IMR-90 (cell line): ENCODE measurements around the gene MCTP1. TPM values are rescaled to one million over a fixed set of nuclear protein-coding genes. Genes with fewer than 3 reads are reported as not detected.

Source experiments
- ATAC-seq: fragments of 200-7000 bp; cut with Tn5 transposase; 2 replicates; pipeline ENCODE4 v1.9.1; 2020; ENCODE audit warnings: low read depth, mild to moderate bottlenecking, moderate library complexity
- BruUV-seq: library from RNA; stranded (reverse); fragments of 400-500 nt; replicated peaks from 2 replicates; lab custom pipeline; 2021; lab: Mats Ljungman, UMichigan
- CTCF ChIA-PET: fragments of 300-600 bp; formaldehyde crosslinking; extraction: SDS; loops from one replicate; lab custom pipeline; 2021; ENCODE audit warnings: antibody characterized with exemption; lab: Yijun Ruan, JAX
- POLR2A ChIA-PET: fragments of 300-600 bp; sonication (Branson Sonifier 250); formaldehyde crosslinking; loops from one replicate; lab custom pipeline; 2022; ENCODE audit warnings: antibody characterized with exemption; ENCODE audit not compliant: unreplicated experiment; lab: Charles Lee
- DNase-seq: peaks from one replicate; pipeline ENCODE4 v3.0.0; 2013
- H2AFZ ChIP-seq: replicated peaks from 2 replicates; pipeline ENCODE3; 2013; ENCODE audit warnings: low read length, mild to moderate bottlenecking; ENCODE audit not compliant: poor library complexity
- H2AK5ac ChIP-seq: 2 replicates; pipeline ENCODE4 v1.6.1; 2013; ENCODE audit warnings: low read depth, low read length, inconsistent platforms
- H2AK9ac ChIP-seq: replicated peaks from 2 replicates; pipeline ENCODE3; 2013; ENCODE audit warnings: mild to moderate bottlenecking, low read depth, low read length, moderate library complexity; ENCODE audit not compliant: poor library complexity
- H2BK120ac ChIP-seq: 2 replicates; pipeline ENCODE4 v1.6.1; 2013; ENCODE audit warnings: low read depth, low read length, inconsistent platforms
- H2BK15ac ChIP-seq: 3 replicates; pipeline ENCODE4 v1.6.1; 2013; ENCODE audit warnings: low read depth, low read length, inconsistent platforms
- H2BK20ac ChIP-seq: 2 replicates; pipeline ENCODE4 v1.6.1; 2013; ENCODE audit warnings: low read depth, mild to moderate bottlenecking, inconsistent platforms, low read length, moderate library complexity
- H2BK5ac ChIP-seq: 2 replicates; pipeline ENCODE4 v1.6.1; 2013; ENCODE audit warnings: mild to moderate bottlenecking, low read depth, low read length, inconsistent platforms; ENCODE audit not compliant: poor library complexity, severe bottlenecking
- H3K14ac ChIP-seq: replicated peaks from 2 replicates; pipeline ENCODE4 v1.6.1; 2013; ENCODE audit warnings: low read depth, low read length, inconsistent platforms
- H3K18ac ChIP-seq: 2 replicates; pipeline ENCODE4 v1.6.1; 2013; ENCODE audit warnings: low read depth, low read length, control low read depth
- H3K23ac ChIP-seq: 2 replicates; pipeline ENCODE4 v1.6.1; 2013; ENCODE audit warnings: low read depth, low read length, inconsistent platforms
- H3K27ac ChIP-seq: 2 replicates; pipeline ENCODE4 v1.5.1; 2013; ENCODE audit warnings: mild to moderate bottlenecking, control low read depth, low read length; ENCODE audit not compliant: insufficient read depth
- H3K27me3 ChIP-seq: 2 replicates; pipeline ENCODE4 v1.6.1; 2013; ENCODE audit warnings: low read length; ENCODE audit not compliant: control insufficient read depth, insufficient read depth
- H3K36me3 ChIP-seq: 2 replicates; pipeline ENCODE4 v1.6.1; 2013; ENCODE audit warnings: low read length, mixed read lengths; ENCODE audit not compliant: control insufficient read depth, insufficient read depth
- H3K4ac ChIP-seq: 2 replicates; pipeline ENCODE4 v1.6.1; 2013; ENCODE audit warnings: low read depth, low read length, inconsistent platforms
- H3K4me1 ChIP-seq: 2 replicates; pipeline ENCODE4 v1.6.1; 2013; ENCODE audit warnings: low read length, mixed read lengths; ENCODE audit not compliant: control insufficient read depth, insufficient read depth
- H3K4me2 ChIP-seq: 2 replicates; pipeline ENCODE4 v1.6.1; 2013; ENCODE audit warnings: low read depth, mild to moderate bottlenecking, control low read depth, low read length, moderate library complexity
- H3K4me3 ChIP-seq: 2 replicates; pipeline ENCODE4 v1.5.1; 2013; ENCODE audit warnings: low read depth, mild to moderate bottlenecking, control low read depth, low read length, moderate library complexity; ENCODE audit not compliant: insufficient read depth
- H3K56ac ChIP-seq: 2 replicates; pipeline ENCODE4 v1.6.1; 2013; ENCODE audit warnings: low read length, inconsistent platforms; ENCODE audit not compliant: insufficient read depth; ENCODE audit errors: extremely low read depth
- H3K79me1 ChIP-seq, 2 experiments: 2 replicates each; pipeline ENCODE4 v1.6.1; 2013; ENCODE audit warnings: low read length in 2 of 2, inconsistent platforms in 1 of 2, low read depth in 1 of 2
- H3K9ac ChIP-seq: 2 replicates; pipeline ENCODE4 v1.6.1; 2013; ENCODE audit warnings: low read depth, low read length, control low read depth
- H3K9me1 ChIP-seq: 2 replicates; pipeline ENCODE4 v1.6.1; 2013; ENCODE audit warnings: low read length, inconsistent platforms; ENCODE audit not compliant: insufficient read depth
- H3K9me3 ChIP-seq: 2 replicates; pipeline ENCODE4 v1.6.1; 2013; ENCODE audit warnings: low read length; ENCODE audit not compliant: control insufficient read depth, insufficient read depth
- H4K20me1 ChIP-seq: 2 replicates; pipeline ENCODE4 v1.6.1; 2013; ENCODE audit warnings: low read length, inconsistent platforms; ENCODE audit not compliant: insufficient read depth
- H4K5ac ChIP-seq: 2 replicates; pipeline ENCODE4 v1.6.1; 2013; ENCODE audit warnings: mild to moderate bottlenecking, low read depth, low read length, control low read depth
- H4K8ac ChIP-seq, 2 experiments: 2 replicates each; pipeline ENCODE4 v1.6.1; 2013; ENCODE audit warnings: low read depth in 2 of 2, low read length in 2 of 2, control low read depth in 1 of 2, inconsistent platforms in 1 of 2
- H4K91ac ChIP-seq: 2 replicates; pipeline ENCODE4 v1.6.1; 2013; ENCODE audit warnings: low read depth, low read length, inconsistent platforms; ENCODE audit not compliant: insufficient read depth
- BHLHE40 ChIP-seq: fragments of 150-350 bp; IDR thresholded peaks from 2 replicates; pipeline ENCODE4 v1.6.1; 2016; ENCODE audit warnings: mild to moderate bottlenecking, low read depth, low read length
- CEBPB ChIP-seq: IDR thresholded peaks from 2 replicates; pipeline ENCODE4 v1.6.1; 2012; ENCODE audit warnings: low read depth, low read length, improper control_type of control experiment
- CHD1 ChIP-seq: IDR thresholded peaks from 2 replicates; pipeline ENCODE4 v1.6.1; 2012; ENCODE audit warnings: low read depth, low read length, improper control_type of control experiment
- CTCF ChIP-seq: conservative IDR thresholded peaks from 2 replicates; pipeline ENCODE4 v1.5.1; 2012; ENCODE audit warnings: mild to moderate bottlenecking, low read depth, low read length, improper control_type of control experiment
- ELK1 ChIP-seq: fragments of 150-350 bp; IDR thresholded peaks from 2 replicates; pipeline ENCODE4 v1.6.1; 2016; ENCODE audit warnings: low read depth, mild to moderate bottlenecking, low read length, moderate library complexity, borderline replicate concordance
- FOS ChIP-seq: fragments of 150-350 bp; IDR thresholded peaks from 2 replicates; pipeline ENCODE4 v1.6.1; 2016; ENCODE audit warnings: low read depth, low read length
- MAFK ChIP-seq: IDR thresholded peaks from 2 replicates; pipeline ENCODE4 v1.6.1; 2012; ENCODE audit warnings: low read depth, low read length, improper control_type of control experiment
- MAZ ChIP-seq: IDR thresholded peaks from 2 replicates; pipeline ENCODE4 v1.6.1; 2012; ENCODE audit warnings: low read depth, mild to moderate bottlenecking, low read length, improper control_type of control experiment, moderate library complexity, borderline replicate concordance
- NFE2L2 ChIP-seq: fragments of 150-350 bp; IDR thresholded peaks from 2 replicates; pipeline ENCODE4 v1.6.1; 2016; ENCODE audit warnings: low read depth, mild to moderate bottlenecking, low read length
- POLR2A ChIP-seq: IDR thresholded peaks from 2 replicates; pipeline ENCODE4 v1.6.1; 2012; ENCODE audit warnings: mild to moderate bottlenecking, low read depth, low read length
- RAD21 ChIP-seq: IDR thresholded peaks from 2 replicates; pipeline ENCODE4 v1.6.1; 2012; ENCODE audit warnings: low read length, improper control_type of control experiment
- RCOR1 ChIP-seq: IDR thresholded peaks from 2 replicates; pipeline ENCODE4 v1.6.1; 2012; ENCODE audit warnings: mild to moderate bottlenecking, low read length, improper control_type of control experiment; ENCODE audit not compliant: insufficient replicate concordance
- RFX5 ChIP-seq: IDR thresholded peaks from 2 replicates; pipeline ENCODE4 v1.8.0; 2012; ENCODE audit warnings: low read depth, mild to moderate bottlenecking, low read length, moderate library complexity
- SMC3 ChIP-seq: fragments of 150-350 bp; IDR thresholded peaks from 2 replicates; pipeline ENCODE4 v1.6.1; 2016; ENCODE audit warnings: low read depth, mild to moderate bottlenecking, antibody characterized with exemption, low read length, moderate library complexity
- WGBS, 2 experiments: methylation state at CpG; one replicate each; pipeline versions ENCODE4 v1.1.5 to v1.1.7; 2013; ENCODE audit warnings: missing lambda C conversion rate in 2 of 2; ENCODE audit not compliant: insufficient read length in 1 of 2; ENCODE audit errors: extremely low coverage in 2 of 2; 5-methylcytosine and 5-hydroxymethylcytosine counted together
- dilution Hi-C: fragments of 300-500 bp; cut with HindIII; formaldehyde crosslinking; loops from one replicate; pipeline ENCODE4 v1.14.3; 2018; ENCODE audit warnings: low sequenced_read_pairs; ENCODE audit not compliant: unreplicated experiment
- in situ Hi-C: fragments of 300-500 bp; cut with MboI; formaldehyde crosslinking; loops from 3 replicates; pipeline ENCODE4 v1.14.3; 2019; ENCODE audit warnings: low sequenced_read_pairs, inconsistent platforms, mixed read lengths
- intact Hi-C: fragments of 100-400 bp; cut with micrococcal nuclease; formaldehyde crosslinking; loops from 2 replicates; pipeline ENCODE4 v1.10.0; 2022
- polyA plus RNA-seq, 3 experiments: library from polyadenylated mRNA; depleted of rRNA; stranded (reverse); fragments of >200 nt; gene quantifications; 2 replicates each; pipeline ENCODE4 v1.2.3, GENCODE V29; 2012; ENCODE audit warnings: low replicate concordance in 1 of 3
- total RNA-seq: library from RNA; depleted of rRNA; stranded (reverse); fragments of >200 nt; gene quantifications from 2 replicates; pipeline ENCODE4 v1.2.3, GENCODE V29; 2012
- TF ChIP-seq, protein P1 (sequence below): fragments of 150-350 bp; IDR thresholded peaks from 2 replicates; pipeline ENCODE4 v1.6.1; 2017; ENCODE audit warnings: mild to moderate bottlenecking, antibody characterized with exemption, low read length, low read depth

MCTP1 gene
- total and polyA plus RNA-seq, 2 of the 4 experiments (the other 2 are of a cell fraction), result 0.21 TPM; not detected in 1

- Histone ChIP-seq H3K14ac (no peak overlapping the region), H4K20me1 (no peaks in the 10 kb centered on the region), H2AK9ac (no peak overlapping the region), H3K18ac (no peak overlapping the region), H4K91ac (no peak overlapping the region), H3K4me1 (no peaks in the 10 kb centered on the region), H4K5ac (no peak overlapping the region), H3K56ac (no peak overlapping the region), H3K36me3 (no peaks in the 10 kb centered on the region), H2BK5ac (no peak overlapping the region), H3K9me3 (no peaks in the 10 kb centered on the region), H3K79me1 (no peaks in the 10 kb centered on the region), H3K4me3 (no peak overlapping the region), H2AK5ac (no peak overlapping the region), H3K9ac (no peak overlapping the region), H2AFZ (no peak overlapping the region), H3K9me1 (no peaks in the 10 kb centered on the region), H2BK20ac (no peak overlapping the region), H3K4ac (no peak overlapping the region), H3K23ac (no peak overlapping the region), H3K4me2 (no peak overlapping the region), H3K27me3 (no peaks in the 10 kb centered on the region), H2BK120ac (no peak overlapping the region), H4K8ac (no peak overlapping the region), H2BK15ac (no peak overlapping the region), H3K27ac (no peak overlapping the region)
- intact Hi-C loops (no loop called here), in situ Hi-C loops (no loop called here), dilution Hi-C loops (no loop called here)
- ChIA-PET POLR2A (no interaction called here), CTCF (interaction anchor here (0.7 kb wide), 1 partner anchor 1760 kb away, joined by 3 read pairs; no protein-coding TSS in a partner anchor)
- no peak for ATAC-seq
- no peak for TF ChIP-seq BHLHE40
- TF ChIP-seq FOS, result no peak
- TF ChIP-seq NFE2L2, result no peak
- no peak for TF ChIP-seq POLR2A
- no peak for TF ChIP-seq MAZ
- no peak for TF ChIP-seq MAFK
- TF ChIP-seq ELK1, result no peak
- TF ChIP-seq, protein P1, sequence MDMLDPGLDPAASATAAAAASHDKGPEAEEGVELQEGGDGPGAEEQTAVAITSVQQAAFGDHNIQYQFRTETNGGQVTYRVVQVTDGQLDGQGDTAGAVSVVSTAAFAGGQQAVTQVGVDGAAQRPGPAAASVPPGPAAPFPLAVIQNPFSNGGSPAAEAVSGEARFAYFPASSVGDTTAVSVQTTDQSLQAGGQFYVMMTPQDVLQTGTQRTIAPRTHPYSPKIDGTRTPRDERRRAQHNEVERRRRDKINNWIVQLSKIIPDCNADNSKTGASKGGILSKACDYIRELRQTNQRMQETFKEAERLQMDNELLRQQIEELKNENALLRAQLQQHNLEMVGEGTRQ, result no peak
- no peak for TF ChIP-seq RFX5
- TF ChIP-seq RAD21, result no peak
- TF ChIP-seq CTCF, result no peak
- TF ChIP-seq CEBPB, result no peak
- TF ChIP-seq SMC3, result no peak
- no peak for TF ChIP-seq RCOR1
- TF ChIP-seq CHD1, result no peak
- no TSS peak for BruUV-seq
- WGBS, 2 experiments, result no CpG with 5 or more reads among the region's 1 CpG
- no peak for DNase-seq
Observed at GRCh38 chr5:94731471-94731870, 553.4 kb downstream of the MCTP1 start.
